H9 (cell line): ENCODE results near the gene RRAGD. TPM values are rescaled to one million over a fixed set of nuclear protein-coding genes. Genes with fewer than 3 reads are reported as not detected.

Experiments
- DNase-seq: peaks from one replicate; pipeline ENCODE4 v3.0.0-alpha.2; 2017
- H2AFZ ChIP-seq: one replicate; pipeline ENCODE4 v1.6.1; 2013; ENCODE audit warnings: mild to moderate bottlenecking, low read length, control low read depth, moderate library complexity
- H2AK5ac ChIP-seq: 2 replicates; pipeline ENCODE4 v1.6.1; 2013; ENCODE audit warnings: low read length, control low read depth, mixed read lengths; ENCODE audit not compliant: insufficient read length
- H2BK120ac ChIP-seq: one replicate; pipeline ENCODE4 v1.6.1; 2013; ENCODE audit warnings: low read depth, mild to moderate bottlenecking, low read length, control low read depth, inconsistent platforms; ENCODE audit not compliant: poor library complexity, severe bottlenecking
- H2BK12ac ChIP-seq: 2 replicates; pipeline ENCODE4 v1.6.1; 2013; ENCODE audit warnings: low read length, control low read depth, mixed read lengths, low read depth; ENCODE audit not compliant: insufficient read length
- H2BK15ac ChIP-seq: 2 replicates; pipeline ENCODE4 v1.6.1; 2013; ENCODE audit warnings: low read depth, low read length, control low read depth
- H2BK20ac ChIP-seq: one replicate; pipeline ENCODE4 v1.6.1; 2013; ENCODE audit warnings: low read depth, mild to moderate bottlenecking, low read length, control low read depth, inconsistent platforms; ENCODE audit not compliant: poor library complexity, severe bottlenecking
- H2BK5ac ChIP-seq: 2 replicates; pipeline ENCODE4 v1.6.1; 2013; ENCODE audit warnings: low read length, control low read depth, mixed read lengths; ENCODE audit not compliant: insufficient read length
- H3K14ac ChIP-seq: 2 replicates; pipeline ENCODE4 v1.6.1; 2013; ENCODE audit warnings: low read length, control low read depth; ENCODE audit not compliant: insufficient read depth
- H3K18ac ChIP-seq: 2 replicates; pipeline ENCODE4 v1.6.1; 2013; ENCODE audit warnings: low read depth, mild to moderate bottlenecking, mixed read lengths, low read length, control low read depth; ENCODE audit not compliant: insufficient read length
- H3K23ac ChIP-seq: 2 replicates; pipeline ENCODE4 v1.6.1; 2013; ENCODE audit warnings: low read length, control low read depth, mixed read lengths, low read depth; ENCODE audit not compliant: insufficient read length
- H3K23me2 ChIP-seq: 2 replicates; pipeline ENCODE4 v1.6.1; 2013; ENCODE audit warnings: low read depth, mild to moderate bottlenecking, mixed read lengths, low read length, control low read depth; ENCODE audit not compliant: insufficient read length, poor library complexity, severe bottlenecking
- H3K27ac ChIP-seq: 2 replicates; pipeline ENCODE4 v1.5.1; 2013; ENCODE audit warnings: low read length, control low read depth, mixed read lengths, low read depth; ENCODE audit not compliant: insufficient read length
- H3K27me3 ChIP-seq: 2 replicates; pipeline ENCODE4 v1.6.1; 2013; ENCODE audit warnings: low read length, control low read depth, inconsistent platforms; ENCODE audit not compliant: insufficient read depth
- H3K4ac ChIP-seq: 2 replicates; pipeline ENCODE4 v1.6.1; 2013; ENCODE audit warnings: low read depth, mild to moderate bottlenecking, control low read depth, inconsistent platforms, low read length, moderate library complexity
- H3K4me1 ChIP-seq: 2 replicates; pipeline ENCODE4 v1.6.1; 2013; ENCODE audit warnings: low read length, control low read depth, inconsistent platforms; ENCODE audit not compliant: insufficient read depth
- H3K4me2 ChIP-seq: 2 replicates; pipeline ENCODE4 v1.6.1; 2013; ENCODE audit warnings: low read length, control low read depth, mixed read lengths; ENCODE audit not compliant: insufficient read length, insufficient read depth
- H3K56ac ChIP-seq: 2 replicates; pipeline ENCODE4 v1.6.1; 2013; ENCODE audit warnings: low read depth, mild to moderate bottlenecking, mixed read lengths, low read length, control low read depth; ENCODE audit not compliant: insufficient read length
- H3K79me1 ChIP-seq: 2 replicates; pipeline ENCODE4 v1.6.1; 2013; ENCODE audit warnings: low read depth, mild to moderate bottlenecking, moderate library complexity, low read length, control low read depth, inconsistent platforms; ENCODE audit not compliant: insufficient read depth, poor library complexity, severe bottlenecking
- H3K79me2 ChIP-seq: 2 replicates; pipeline ENCODE4 v1.6.1; 2013; ENCODE audit warnings: low read length, control low read depth, inconsistent platforms; ENCODE audit not compliant: insufficient read depth
- H3K9ac ChIP-seq: 2 replicates; pipeline ENCODE4 v1.6.1; 2013; ENCODE audit warnings: low read length, control low read depth, mixed read lengths; ENCODE audit not compliant: insufficient read length; ENCODE audit errors: extremely low read depth
- H3K9me3 ChIP-seq: one replicate; pipeline ENCODE4 v1.6.1; 2013; ENCODE audit warnings: low read depth, low read length, inconsistent platforms; ENCODE audit not compliant: control insufficient read depth
- H3T11ph ChIP-seq: one replicate; pipeline ENCODE4 v1.6.1; 2013; ENCODE audit warnings: mild to moderate bottlenecking, low read length, control low read depth, inconsistent platforms
- H4K20me1 ChIP-seq: one replicate; pipeline ENCODE4 v1.6.1; 2013; ENCODE audit not compliant: control insufficient read depth, insufficient read length, insufficient read depth
- H4K5ac ChIP-seq: 2 replicates; pipeline ENCODE4 v1.6.1; 2013; ENCODE audit warnings: low read depth, mild to moderate bottlenecking, mixed read lengths, low read length, control low read depth; ENCODE audit not compliant: insufficient read length
- H4K8ac ChIP-seq: replicated peaks from 2 replicates; pipeline ENCODE4 v1.6.1; 2013; ENCODE audit warnings: low read length, control low read depth, mixed read lengths, low read depth; ENCODE audit not compliant: insufficient read length
- H4K91ac ChIP-seq: 2 replicates; pipeline ENCODE4 v1.6.1; 2013; ENCODE audit warnings: low read depth, mild to moderate bottlenecking, moderate library complexity, mixed read lengths, low read length, control low read depth; ENCODE audit not compliant: insufficient read length
- H3K27ac Mint-ChIP-seq, 3 experiments: 2 replicates in 2 of 3; 3 replicates in 1 of 3; pipeline ENCODE4 v1.8.0; 2020 to 2021; ENCODE audit warnings: mixed read lengths in 3 of 3, mild to moderate bottlenecking in 1 of 3, moderate library complexity in 1 of 3
- H3K27me3 Mint-ChIP-seq: 2 replicates; pipeline ENCODE4 v1.8.0; 2021; ENCODE audit warnings: low read depth, mild to moderate bottlenecking, moderate library complexity, mixed read lengths
- H3K36me3 Mint-ChIP-seq, 3 experiments: 2 replicates in 2 of 3; 3 replicates in 1 of 3; pipeline ENCODE4 v1.8.0; 2020 to 2021; ENCODE audit warnings: low read depth in 3 of 3, mixed read lengths in 3 of 3; ENCODE audit not compliant: insufficient read depth in 1 of 3
- H3K4me1 Mint-ChIP-seq, 2 experiments: 2 replicates each; pipeline ENCODE4 v1.8.0; 2020; ENCODE audit warnings: mixed read lengths in 2 of 2
- H3K4me3 Mint-ChIP-seq, 2 experiments: 2 replicates in 1 of 2; 3 replicates in 1 of 2; pipeline ENCODE4 v1.8.0; 2020 to 2021; ENCODE audit warnings: mild to moderate bottlenecking in 2 of 2, mixed read lengths in 2 of 2, moderate library complexity in 1 of 2
- H3K9me3 Mint-ChIP-seq, 2 experiments: 2 replicates in 1 of 2; 3 replicates in 1 of 2; pipeline ENCODE4 v1.8.0; 2020; ENCODE audit warnings: mild to moderate bottlenecking in 2 of 2, mixed read lengths in 2 of 2, moderate library complexity in 1 of 2
- WGBS: extraction: QIAGEN DNeasy Blood & Tissue Kit; methylation state at CpG from one replicate; pipeline ENCODE4 v1.1.7; 2013; ENCODE audit warnings: missing lambda C conversion rate, low lambda C conversion rate, mixed read lengths; ENCODE audit not compliant: insufficient read length; ENCODE audit errors: extremely low coverage; 5-methylcytosine and 5-hydroxymethylcytosine counted together
- total RNA-seq: library from RNA; stranded (reverse); gene quantifications from 2 replicates; pipeline ENCODE4 v1.2.1, GENCODE V29; 2021
- TF ChIP-seq, protein P1 (sequence below): fragments of 200-600 bp; sonication (generic); conservative IDR thresholded peaks from 3 replicates; pipeline ENCODE4 v1.8.0; 2021; ENCODE audit warnings: antibody characterized with exemption, mild to moderate bottlenecking

RRAGD gene
- total RNA-seq, 1 experiment from 2014 or later = 10.6 TPM

DNA sequence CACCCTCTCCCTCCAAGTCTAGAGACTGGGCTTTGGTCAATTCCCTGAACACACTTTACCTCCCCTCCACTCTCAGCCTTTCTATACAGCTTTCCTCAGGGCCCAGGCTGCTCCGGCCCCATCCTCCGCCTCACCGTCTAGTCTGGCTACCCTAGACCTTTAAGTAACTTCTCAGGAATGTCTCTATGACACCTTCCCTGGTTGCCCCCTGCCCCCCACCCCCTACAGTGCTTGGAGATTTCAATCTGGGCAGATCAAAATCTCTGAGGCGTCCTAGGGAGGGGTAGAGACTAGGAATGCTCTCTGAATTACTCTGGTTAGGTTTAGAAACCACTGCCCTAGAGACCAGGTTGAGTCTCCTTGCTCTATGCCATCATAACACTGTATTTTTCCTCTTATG is 65.6 kb downstream of the RRAGD start:
- Histone ChIP-seq H3K23ac (no peak overlapping the region), H3K79me2 (no peaks in the 10 kb centered on the region; the same call in 1 of the 2 replicates), H4K20me1 (no peaks in the 10 kb centered on the region), H3T11ph (no peak overlapping the region), H3K23me2 (no peaks in the 10 kb centered on the region), H3K18ac (no peak overlapping the region), H3K9me3 (no peaks in the 10 kb centered on the region), H4K91ac (no peak overlapping the region), H3K27me3 (no peaks in the 10 kb centered on the region), H3K56ac (no peak overlapping the region), H3K4me2 (no peak overlapping the region), H2BK12ac (no peak overlapping the region), H3K9ac (no peak overlapping the region), H2BK15ac (no peak overlapping the region), H3K79me1 (no peaks in the 10 kb centered on the region), H3K14ac (peak overlapping the region; percentile 64; the same call in 1 of the 2 replicates), H4K5ac (no peak overlapping the region), H4K8ac (no peak overlapping the region), H3K4ac (no peak overlapping the region), H2AFZ (no peak overlapping the region), H3K4me1 (no peaks in the 10 kb centered on the region), H2BK5ac (no peak overlapping the region), H2AK5ac (no peak overlapping the region), H2BK120ac (no peak overlapping the region), H3K27ac (no peak overlapping the region), H2BK20ac (no peak overlapping the region)
- no peak overlapping the region for H3K4me3 Mint-ChIP-seq
- TF ChIP-seq, protein P1, sequence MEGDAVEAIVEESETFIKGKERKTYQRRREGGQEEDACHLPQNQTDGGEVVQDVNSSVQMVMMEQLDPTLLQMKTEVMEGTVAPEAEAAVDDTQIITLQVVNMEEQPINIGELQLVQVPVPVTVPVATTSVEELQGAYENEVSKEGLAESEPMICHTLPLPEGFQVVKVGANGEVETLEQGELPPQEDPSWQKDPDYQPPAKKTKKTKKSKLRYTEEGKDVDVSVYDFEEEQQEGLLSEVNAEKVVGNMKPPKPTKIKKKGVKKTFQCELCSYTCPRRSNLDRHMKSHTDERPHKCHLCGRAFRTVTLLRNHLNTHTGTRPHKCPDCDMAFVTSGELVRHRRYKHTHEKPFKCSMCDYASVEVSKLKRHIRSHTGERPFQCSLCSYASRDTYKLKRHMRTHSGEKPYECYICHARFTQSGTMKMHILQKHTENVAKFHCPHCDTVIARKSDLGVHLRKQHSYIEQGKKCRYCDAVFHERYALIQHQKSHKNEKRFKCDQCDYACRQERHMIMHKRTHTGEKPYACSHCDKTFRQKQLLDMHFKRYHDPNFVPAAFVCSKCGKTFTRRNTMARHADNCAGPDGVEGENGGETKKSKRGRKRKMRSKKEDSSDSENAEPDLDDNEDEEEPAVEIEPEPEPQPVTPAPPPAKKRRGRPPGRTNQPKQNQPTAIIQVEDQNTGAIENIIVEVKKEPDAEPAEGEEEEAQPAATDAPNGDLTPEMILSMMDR = no peak
- no peaks in the 10 kb centered on the region for H3K9me3 Mint-ChIP-seq
- peaks cover 15 to 26% of the 10 kb centered on the region in 2 experiments for H3K4me1 Mint-ChIP-seq
- H3K27me3 Mint-ChIP-seq = no peaks in the 10 kb centered on the region
- no CpG with 5 or more reads among the region's 4 CpGs for whole genome bisulfite sequencing
- H3K36me3 Mint-ChIP-seq = peaks cover 2 to 6% (median 4%) of the 10 kb centered on the region in 3 experiments; a peak in 4 of 7 replicates
- H3K27ac Mint-ChIP-seq = no peak overlapping the region
- no peak for DNase-seq
